Activated T-helper 9 cell treated with anti-CD3 and anti-CD28 coated beads, Interleukin-2, amount 50 U/mL, for 16 hours (primary cell): Measurements from ENCODE around the gene PAFAH1B2.
"Not testable (repeated sequence)": the region's sequence is repeated elsewhere in the genome, so short reads cannot be mapped to it uniquely, and the experiment has no call there.

Experiments used
- DNase-seq: peaks from one replicate; pipeline ENCODE4 v3.0.0-alpha.2; 2020; ENCODE audit warnings: low read depth

The PAFAH1B2 gene

DNA sequence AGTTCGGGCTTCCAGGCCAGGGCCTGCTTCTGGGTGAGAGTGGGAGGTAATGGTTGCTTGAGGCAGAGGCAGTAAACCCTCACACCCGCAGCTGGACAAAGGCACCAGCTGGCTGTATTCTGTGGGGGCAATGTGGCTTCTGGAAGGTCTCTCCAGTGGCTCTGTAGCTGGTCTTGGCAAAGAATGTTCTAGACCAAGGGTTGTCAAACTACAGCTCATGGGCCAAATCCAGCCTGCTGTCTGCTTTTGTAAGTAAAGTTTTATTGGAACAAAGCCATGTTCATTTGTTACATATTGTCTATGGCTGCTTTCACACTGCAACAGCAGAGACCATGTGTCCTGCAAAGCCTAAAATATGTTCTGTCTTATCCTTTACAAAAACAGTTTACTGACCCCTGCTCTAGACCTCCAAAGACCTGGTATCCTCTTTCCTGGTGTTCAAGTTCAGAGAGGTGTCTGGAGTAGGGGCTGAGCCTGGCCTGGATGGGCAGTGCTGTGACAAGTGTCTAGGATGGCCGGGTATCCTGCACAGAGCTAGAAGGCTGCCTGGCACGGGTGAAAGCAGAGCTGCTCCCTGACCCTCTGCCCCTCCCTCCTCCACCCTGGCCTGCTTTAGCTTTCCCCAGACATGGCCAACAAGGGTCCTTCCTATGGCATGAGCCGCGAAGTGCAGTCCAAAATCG is 58.4 kb downstream of the PAFAH1B2 start:
- no peak for DNase-seq

DNA sequence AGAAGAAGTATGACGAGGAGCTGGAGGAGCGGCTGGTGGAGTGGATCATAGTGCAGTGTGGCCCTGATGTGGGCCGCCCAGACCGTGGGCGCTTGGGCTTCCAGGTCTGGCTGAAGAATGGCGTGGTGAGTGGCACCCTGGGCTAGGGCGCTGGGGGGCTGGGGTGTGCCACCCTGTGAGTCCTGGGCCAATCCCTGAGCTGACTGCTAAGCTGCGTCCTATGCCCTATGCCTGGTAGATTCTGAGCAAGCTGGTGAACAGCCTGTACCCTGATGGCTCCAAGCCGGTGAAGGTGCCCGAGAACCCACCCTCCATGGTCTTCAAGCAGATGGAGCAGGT is 59.0 kb downstream of the PAFAH1B2 start:
- DNase-seq: no peak

DNA sequence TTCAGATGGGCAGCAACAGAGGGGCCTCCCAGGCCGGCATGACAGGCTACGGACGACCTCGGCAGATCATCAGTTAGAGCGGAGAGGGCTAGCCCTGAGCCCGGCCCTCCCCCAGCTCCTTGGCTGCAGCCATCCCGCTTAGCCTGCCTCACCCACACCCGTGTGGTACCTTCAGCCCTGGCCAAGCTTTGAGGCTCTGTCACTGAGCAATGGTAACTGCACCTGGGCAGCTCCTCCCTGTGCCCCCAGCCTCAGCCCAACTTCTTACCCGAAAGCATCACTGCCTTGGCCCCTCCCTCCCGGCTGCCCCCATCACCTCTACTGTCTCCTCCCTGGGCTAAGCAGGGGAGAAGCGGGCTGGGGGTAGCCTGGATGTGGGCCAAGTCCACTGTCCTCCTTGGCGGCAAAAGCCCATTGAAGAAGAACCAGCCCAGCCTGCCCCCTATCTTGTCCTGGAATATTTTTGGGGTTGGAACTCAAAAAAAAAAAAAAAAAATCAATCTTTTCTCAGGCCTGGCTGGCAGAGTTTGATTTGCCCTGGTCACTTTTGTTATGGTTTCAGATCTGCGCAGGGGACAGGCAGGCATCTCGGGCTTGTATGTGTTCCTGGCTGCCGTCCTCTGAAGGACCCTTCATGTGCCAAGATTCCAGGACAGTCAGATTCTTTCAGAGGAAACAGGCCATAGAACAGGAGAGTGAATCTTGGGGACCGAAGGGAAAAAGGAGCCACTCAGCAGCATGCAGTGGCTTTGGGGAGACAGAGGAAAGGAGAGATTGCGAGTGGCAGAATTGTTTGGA is 60.4 kb downstream of the PAFAH1B2 start:
- no peak for DNase-seq

DNA sequence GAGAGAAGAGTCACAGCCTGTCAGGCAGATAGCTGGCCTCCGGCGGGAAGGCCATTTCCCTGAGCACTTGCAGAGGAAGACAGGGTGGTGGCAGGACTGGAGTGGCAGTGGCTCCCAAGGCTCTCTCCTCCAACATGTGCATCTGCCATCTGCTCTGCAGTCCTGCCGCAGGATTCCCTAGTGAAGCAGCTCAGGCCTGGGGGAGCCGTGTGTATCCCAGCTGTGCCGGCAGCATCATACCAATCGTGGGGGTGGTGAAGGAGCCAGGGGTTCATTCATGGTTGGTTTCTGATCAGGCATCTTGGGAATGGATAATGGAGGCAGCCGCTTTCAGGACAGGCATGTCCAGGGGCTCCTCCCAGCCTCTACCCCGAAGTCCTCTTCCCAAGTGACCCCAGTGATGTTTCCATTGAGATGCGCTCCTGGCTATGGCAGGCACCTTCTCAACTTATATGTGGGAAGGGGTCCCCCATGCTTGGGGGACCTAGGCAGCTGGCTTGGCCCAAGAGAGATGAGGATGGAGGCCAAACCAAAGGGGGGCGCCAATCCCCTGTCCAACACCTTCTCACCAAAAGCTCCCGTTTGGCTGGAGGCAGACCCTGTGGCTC is 61.2 kb downstream of the PAFAH1B2 start:
- DNase-seq: no peak

DNA sequence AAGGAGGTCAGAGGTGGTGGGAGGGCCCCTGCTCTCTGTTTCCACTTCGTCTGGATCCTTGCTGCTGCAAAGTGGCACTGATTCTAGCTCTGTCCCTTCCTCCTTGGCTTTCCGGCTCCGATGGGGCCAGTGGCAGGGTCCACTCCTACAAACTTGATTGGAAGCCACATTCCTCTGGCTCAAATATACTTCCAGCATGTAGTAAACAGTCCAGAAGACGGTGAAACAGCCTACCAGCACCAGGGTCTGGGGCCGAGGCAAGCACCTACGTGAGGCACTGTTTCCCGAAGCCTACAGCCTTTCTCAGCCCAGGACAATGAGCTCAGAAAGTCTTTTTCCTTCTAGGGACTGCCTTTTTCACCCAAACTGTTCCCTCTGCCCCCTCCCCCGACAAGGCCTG is 62.0 kb downstream of the PAFAH1B2 start:
- not testable (repeated sequence) for DNase-seq

DNA sequence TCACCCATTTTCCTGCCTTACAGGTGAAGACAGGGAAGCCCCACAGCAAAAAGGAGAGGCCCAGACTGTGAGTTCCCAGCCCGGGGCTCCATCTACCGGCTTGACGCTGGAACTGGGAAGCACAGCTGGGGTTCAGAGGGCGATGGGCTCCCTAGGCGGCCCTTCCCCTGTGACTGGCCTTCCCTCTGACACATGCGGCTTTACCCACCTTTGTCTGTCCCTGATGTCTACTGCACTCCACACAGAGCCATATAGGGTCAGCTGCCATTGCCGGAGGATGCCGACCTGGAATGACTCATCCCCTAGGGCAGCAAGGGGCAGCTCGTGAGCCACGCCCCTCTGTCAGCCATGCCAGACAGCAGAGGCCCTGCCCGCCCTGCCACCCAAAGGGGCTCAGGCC is 62.8 kb downstream of the PAFAH1B2 start:
- not testable (repeated sequence) for DNase-seq

DNA sequence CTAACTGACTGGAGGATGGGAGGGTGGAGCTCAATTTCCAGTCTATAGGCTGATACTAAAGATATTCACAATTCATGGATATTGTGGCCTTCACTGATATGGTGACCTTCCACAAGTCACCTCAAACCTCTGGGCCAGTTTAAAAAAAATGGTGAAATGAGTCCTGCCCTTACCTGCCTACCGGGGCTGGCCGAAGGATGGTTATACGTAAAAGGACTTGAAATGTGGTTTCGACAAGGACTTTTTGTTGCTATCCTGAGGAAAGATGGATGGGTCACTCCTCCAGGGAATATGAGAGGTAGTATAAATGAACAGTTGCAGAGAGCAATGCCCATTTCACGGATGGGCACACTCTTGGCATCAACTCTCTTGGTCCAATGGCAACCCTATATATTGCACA is 63.4 kb downstream of the PAFAH1B2 start:
- not testable (repeated sequence) for DNase-seq

DNA sequence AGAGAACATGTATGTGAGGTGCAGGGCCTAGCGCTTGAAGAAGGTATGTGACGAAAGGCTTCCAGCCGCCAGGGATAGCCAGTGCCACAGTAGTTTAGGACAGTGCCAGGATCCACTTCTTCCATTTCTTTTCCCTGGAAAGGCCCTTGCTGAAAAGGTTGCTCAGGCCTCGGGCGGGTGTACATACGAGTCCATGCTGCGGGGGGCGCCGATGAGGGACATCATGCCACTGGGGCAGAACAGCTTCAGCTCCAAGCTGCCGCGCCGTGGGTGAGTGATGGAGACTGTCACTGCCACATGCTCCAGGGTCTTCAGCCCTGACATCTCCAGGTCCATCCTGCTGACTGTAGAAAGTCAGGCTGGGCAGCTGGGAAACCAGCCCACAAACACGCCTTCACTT is 64.6 kb downstream of the PAFAH1B2 start:
- DNase-seq: not testable (repeated sequence)

DNA sequence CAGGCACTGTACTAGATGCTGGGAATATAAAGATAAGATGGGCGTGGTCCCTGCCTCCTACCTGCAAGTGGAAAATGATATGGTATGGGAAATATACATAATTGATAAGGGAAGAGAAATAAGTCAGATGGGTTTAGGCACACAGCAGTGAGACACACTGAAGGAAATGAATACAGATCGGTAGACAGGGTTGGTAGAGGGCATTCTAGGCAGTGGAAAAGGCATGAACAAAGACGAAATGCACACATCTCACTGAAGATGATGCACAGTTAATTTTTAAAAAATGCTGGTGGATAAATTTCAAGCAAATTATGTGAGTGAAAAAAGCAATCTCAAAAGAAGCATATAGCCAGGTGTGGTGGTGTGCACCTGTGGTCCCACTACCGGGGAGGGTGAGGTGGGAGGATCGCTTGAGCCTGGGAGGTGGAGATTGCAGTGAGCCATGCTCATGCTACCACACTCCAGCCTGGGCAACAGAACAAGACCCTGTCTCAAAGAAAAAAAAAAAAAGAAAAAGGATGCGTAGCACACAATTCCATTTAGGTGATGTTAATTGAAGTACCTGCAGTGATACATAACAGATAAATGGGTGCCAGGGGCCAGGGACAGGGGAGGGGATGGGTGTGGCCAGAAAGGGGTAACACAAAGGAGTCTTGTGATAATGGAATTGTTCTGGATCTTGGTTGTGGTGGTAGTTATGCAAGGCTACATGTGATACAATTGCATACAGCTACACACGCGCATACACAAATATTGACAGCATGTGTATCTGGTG is 65.5 kb downstream of the PAFAH1B2 start:
- not testable (repeated sequence) for DNase-seq

DNA sequence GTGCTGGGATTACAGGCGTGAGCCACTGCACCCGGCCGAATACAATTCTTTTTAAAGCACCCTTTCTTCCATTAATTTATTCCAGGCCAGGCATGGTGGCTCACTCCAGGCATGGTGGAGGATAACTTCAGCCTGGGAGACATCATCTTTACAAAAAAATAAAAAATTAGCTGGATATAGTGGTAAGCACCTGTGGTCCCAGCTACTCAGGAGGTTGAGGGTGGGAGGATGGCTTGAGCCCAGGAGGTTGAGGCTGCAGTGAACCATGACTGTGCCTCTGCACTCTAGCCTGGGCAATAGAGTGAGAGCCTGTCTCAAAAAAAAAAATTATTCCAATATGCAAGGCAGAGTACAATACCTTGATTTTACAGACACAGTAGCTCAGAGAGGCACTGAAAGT is 66.5 kb downstream of the PAFAH1B2 start:
- DNase-seq: no peak

DNA sequence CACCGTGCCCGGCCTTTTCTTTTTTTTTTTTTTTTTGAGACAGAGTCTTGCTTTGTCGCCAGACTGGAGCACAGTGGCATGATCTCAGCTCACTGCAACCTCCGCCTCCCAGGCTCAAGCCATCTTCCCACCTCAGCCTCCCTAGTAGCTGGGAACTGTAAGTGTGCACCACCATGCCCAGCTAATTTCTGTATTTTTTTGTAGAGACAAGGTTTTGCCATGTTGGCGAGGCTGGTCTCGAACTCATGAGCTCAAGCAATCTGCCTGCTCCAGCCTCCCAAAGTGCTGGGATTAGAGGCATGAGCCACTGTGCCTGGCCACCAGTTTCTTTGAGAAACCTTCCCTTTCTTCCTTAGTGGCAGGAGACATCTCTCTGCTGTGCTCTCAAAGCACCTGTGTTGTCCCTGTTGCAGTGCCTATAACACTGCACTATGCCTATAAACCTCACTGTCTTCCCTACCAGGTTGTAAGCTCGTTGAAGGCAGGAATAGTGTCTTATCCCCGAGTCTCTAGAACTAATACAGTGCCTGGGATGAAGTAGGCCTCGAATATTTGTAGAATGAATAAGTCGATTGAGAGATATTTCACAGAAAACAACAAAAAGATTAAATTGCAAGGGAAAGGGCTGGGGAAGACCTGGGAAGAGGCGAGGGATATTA is 68.7 kb downstream of the PAFAH1B2 start:
- DNase-seq: no peak

DNA sequence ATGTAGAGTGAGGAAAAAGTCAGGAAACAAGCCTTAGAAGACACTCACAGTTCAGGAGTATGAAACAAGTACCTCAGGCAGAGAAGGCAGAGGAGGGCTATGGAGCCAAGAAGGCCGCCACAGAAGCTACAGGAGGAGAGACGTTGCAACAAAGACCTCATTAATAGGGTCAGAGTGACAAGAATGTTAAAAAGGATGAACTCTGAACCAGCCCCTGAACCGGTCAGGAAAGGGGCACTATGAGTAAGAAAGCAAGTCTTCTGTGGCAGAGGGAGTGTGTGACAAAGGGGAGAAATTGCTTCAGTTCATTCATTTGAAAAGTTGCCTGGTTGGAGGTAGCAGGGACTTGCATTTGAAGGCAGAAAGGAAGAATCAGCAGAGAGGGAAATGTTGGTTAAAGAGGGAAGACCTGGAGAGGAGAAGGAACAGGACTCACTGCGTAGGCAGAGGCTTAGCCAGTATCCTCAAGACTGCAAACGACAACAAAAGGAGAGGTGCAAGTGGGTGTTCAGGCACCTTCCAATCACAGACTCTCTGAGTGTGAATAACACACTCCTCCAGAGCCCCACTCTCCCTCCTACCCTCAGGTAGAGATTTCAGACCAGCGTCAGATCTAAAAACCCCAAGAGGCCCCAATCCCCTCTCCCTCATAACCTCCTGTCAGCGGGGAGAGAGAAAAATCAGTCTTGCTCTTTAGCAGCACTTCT is 70.5 kb downstream of the PAFAH1B2 start:
- no peak for DNase-seq

DNA sequence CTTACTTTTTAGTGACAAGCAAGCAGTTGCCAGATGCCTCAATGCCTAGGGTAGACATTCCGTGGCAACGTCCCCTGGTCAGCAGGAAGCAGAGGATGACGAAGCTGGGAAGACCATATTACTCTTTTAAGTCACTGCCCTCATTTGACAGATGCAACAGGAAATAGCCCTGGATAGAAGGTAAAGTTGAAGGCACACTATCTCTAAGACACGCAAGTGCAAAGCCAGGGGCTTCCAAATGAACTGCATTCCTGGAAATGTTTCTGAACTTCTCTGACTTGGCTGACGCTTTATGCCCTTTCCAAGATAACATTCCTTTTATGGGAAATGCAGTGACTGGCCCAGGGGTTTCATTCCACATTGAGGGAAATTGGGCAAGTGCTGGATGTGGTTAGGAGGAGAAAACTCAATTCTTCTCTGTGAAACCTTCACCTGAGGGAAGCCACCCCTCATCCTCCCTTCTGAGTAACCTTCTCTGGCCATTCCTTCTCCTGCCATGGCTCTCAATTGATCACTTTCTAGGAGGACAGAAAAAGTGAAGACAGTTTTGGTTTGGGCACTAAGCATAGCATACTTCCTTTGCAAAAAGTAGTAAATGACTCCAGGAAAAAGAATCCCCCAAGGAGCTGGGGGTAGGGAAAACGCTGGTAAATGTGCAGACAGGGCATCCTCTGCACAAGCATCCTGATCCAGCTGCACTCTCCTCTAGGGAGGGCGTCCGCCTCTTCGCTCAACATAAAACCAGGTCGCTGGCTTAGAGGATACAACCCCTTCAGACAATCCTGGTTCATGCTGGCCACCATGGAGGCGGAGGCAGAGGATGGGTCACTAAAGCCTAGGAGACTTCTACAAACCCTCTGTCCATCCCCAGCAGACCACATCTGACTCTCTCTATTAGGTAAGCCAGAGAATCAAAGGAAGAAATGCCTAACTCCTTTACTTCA is 73.3 kb downstream of the PAFAH1B2 start:
- DNase-seq: no peak

DNA sequence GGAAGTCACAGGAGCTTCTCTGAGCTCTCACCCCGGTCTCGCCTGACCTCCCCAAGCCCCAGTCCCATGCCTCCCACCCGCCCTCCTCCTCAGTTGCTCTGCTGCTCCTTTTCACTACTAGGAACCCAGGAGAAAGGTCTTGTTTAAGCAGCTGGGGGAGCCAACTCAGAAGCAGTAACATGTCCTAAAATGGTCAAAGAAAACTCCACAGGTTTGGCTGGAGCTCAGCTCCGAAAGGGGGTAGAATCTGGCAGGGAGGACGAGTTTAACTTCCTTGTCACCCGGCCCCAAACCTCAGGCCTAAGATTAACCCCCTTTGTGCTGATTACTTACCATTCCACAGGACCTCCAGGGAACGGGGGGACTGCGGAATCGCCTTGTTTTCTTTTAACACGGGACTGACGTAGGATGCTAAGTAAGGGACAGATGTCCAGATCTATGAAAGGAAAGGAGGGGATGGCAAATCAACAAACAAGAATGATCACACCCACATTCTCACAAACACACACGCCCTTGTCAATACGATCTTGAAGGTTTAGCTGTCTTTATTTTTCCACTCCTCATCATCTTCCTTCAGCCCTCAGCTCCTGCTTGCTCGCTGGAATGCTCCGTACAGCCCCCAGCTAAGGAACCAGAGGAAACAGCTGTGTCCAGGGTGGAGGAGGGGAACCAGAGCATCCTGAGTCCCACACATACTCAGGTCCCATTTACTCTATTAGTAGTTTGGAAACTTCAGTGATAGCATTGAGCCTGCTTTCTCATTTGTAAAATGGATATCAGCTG is 74.2 kb downstream of the PAFAH1B2 start:
- DNase-seq: no peak

DNA sequence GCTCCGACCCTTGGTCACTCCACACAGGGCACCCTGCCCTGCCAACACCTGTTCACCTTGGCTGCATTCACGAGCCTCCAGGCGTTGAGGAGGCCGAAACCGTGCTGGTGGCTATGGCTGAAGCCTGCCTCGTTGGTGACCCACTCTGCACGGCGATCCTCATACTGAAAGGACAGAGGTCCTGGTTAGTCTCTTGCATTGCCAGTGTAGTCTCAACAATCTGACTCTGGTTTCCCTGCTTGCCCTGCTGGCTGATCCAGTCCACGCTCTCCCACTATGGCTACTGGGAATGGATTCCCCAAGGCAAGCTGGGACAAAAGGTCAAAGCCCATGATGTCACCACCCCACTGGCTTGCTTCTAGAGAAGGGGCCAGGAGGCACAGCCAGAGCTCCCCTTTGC is 74.9 kb downstream of the PAFAH1B2 start:
- DNase-seq: no peak

DNA sequence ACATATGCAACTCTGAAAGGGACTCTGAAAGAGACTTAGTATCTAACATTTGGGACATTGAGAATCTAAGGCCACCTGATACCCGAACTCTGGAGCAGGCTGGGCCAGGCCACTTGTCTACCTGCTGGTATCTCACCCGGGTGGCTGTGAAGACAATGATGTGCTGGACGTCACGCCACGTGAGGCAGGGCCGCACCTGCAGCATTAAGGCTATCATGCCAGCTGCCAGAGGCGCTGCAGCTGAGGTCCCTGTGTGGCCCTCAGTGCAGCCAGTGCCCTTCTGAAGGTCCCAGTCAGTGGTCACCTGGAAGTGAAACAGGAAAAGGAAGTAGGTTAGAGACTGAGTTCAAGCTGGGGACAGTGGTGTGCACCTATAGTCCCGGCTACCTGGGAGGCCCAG is 75.4 kb downstream of the PAFAH1B2 start:
- no peak for DNase-seq

DNA sequence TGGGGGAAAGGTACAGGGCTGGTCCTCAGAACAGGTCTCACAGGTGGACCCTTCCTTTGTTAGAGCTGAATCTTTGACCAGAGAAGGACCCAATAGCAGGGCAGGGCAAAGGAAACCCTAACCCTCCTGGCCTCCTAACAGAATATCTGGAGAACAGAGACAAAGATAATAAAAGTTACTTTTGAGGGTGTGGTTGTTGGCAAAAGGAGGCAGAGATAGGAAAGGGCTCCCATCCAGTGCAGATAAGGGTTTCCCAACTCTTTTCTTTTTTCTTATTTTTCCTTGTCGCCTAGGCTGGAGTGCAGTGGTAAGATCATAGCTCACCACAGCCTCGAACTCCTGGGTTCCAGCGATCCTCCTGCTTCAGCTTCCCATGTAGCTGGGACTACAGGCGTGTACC is 75.9 kb downstream of the PAFAH1B2 start:
- DNase-seq: no peak

DNA sequence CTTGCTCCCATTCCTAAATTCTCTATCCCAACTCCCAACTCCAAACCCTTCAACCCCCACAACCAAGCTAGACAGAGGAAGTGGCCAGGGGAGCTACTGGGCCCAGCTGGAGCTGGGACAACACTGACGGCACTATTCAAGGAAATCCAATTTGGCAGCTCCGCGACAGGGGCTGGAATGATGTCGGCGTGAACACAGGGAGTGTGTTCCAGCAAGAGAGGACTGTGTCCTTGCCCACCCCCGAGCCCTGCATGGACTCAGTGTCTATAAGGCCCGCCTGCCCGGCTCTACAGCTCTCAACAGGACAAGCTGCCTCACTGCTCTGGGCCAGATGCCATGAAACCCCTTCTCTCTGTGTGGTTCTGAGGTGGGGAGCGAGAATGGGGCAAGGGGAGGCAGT is 76.5 kb downstream of the PAFAH1B2 start:
- no peak for DNase-seq

DNA sequence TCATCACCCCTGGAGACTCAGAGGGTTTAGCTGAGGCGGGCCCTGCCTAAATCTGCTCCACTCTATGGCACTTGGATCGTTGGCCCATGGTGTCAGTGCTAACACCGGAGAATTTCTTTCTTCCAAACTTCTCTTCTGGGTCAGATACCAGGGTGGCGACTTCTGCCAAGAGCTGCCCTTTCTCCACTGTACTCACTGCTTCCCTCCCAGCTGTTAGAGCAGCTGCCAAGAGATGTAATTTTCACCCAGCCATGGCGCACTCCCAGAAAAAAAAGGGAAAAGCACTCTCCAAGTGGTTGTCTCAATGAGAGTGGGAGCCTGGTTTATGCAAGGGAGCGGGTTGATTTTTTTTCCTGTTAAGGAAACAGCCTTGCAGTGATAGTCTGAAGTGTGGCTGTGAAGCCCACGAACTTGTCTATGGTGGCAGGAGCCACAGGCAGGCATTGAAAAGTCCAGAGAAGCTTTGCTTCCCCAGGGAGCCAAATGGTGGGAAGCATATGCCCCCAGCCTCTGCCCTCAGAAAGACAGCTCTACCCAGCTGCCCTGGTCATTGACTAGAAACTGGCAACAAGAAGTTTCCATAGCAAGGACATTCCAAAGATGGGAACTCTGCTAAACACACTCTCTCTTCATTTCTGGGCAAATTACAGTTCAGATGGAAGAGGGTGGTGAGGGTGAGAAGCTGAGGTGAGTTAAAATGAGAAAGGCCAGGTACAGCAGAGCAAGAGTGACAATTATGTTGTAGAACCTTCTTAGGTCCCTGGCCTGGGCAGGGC is 77.1 kb downstream of the PAFAH1B2 start:
- no peak for DNase-seq
